HS-5 (cell line): ENCODE measurements around the gene KPNB1.

Source experiments
- DNase-seq: peaks from one replicate; pipeline ENCODE4 v3.0.0-alpha.2; 2012; ENCODE audit warnings: low read depth

Gene KPNB1

DNA sequence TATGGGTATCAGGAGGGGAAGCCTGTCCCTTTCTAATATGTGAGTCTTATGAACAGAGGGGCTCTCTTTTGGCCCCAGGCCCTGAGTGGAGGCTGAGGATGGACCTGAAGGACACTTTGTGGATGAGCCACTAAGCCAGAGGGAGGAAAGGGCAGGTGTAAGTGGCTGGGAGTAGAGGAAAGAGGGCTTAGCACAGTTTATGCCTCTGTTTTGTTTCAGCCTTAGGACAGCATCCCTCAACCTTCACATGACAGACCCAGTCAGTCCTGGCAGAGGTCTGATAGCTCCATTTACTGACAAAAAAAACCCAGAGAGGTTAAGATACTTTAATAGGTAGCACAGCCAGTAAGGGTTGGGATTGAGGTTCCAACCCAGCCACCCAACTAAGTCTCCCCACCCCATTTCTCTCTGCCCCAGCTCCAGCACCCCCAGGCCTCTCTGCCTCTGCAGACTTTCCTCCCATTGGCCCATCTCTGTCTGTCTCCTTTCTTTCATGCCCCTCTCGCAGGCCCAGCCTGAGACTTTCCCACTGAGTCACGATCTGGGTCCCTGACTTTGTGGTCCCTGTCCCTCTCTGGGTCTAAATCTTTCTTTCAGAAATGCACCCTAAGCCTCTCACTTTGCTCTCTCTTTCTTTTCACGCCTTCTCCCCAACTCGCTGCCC lies 78.6 kb downstream of the KPNB1 start:
- no peak for DNase-seq

DNA sequence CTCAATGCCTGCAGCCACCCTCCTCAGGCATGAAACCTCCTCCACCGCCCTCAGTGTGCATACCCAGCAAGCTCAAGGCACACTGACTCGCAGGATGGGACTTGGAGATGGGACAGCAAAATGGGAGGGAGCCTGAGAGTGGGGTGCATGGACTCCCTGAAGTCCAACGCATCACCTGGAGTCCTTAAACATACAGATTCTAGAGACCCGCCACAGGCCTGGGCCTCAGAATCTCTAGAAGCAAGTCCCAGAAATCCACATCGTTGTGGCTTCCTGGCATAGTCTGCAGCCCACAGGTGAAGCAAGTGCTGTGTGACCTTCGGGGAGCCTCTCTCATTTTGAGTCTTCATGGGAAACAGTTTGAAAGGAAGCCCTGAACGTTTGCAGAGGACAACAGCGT lies 79.8 kb downstream of the KPNB1 start:
- DNase-seq = no peak

DNA sequence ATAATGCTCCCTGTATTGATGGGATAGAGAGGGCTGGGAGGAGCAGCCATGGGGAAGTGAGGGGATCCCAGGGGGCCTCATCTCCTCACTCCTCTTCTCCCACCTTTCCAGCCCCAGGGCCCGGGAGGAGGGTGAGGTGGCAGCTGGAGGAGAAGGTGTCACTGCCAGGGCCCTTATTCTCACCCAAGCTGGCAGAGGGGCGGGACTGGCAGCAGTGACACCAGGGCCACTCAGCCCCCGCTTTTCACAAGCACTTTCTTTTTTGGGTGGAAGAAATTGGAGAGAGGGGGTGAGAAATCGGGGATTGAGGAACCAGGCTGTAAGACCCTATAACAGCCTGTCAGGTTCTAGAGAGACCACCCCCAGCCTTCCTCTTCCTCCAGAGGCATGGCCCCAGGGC lies 81.0 kb downstream of the KPNB1 start:
- DNase-seq = no peak

DNA sequence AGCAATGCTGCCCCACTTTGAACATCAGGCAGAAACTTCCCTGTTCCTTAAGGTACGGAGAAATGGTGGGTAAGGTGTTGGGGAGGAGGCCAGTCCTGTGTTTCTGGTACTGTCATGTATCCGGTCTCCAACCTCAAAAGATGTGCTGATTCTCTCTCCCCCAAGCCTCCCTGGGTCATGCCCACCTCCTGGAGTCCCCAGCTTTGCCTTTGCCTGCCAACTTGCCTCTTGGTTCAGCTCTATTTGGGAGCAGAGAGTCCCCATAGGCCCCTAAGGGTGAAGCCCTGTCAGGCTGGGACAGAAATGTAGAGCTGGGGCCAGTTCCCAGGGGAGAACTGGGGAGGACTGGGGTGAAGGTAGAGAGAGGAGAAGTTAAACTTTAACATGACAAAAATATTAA lies 81.7 kb downstream of the KPNB1 start:
- no peak for DNase-seq

DNA sequence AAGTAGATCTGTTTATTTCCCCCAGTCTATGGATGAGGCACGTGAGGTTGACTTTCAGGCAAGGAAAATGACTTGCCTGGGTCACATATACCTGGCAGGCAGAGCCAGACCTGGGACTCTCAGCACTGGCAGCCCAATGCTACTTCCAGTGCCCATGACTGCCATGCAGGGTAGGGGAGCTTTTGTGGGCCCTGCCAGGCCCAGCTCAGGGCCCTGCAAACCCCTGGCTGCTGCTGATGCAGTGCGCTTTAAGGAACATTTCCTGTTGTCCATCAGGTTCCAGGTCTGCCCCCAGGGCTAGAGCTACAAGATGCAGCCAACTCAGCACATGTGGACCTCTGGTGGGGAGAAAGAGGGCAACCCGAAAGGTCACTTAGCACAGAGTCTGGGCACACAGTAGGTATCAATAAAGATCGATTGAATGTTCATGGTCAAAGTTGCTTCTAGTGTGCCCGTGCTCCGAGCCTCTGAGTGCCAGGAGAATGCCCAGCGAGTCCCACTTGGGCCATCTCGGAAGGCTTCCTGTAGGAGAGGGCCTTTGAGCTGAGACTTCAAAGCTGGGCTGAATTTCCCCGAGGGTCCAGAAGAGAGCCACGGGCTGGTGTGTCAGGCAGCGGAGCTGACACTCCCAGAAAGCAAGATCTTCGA lies 82.8 kb downstream of the KPNB1 start:
- no peak for DNase-seq

DNA sequence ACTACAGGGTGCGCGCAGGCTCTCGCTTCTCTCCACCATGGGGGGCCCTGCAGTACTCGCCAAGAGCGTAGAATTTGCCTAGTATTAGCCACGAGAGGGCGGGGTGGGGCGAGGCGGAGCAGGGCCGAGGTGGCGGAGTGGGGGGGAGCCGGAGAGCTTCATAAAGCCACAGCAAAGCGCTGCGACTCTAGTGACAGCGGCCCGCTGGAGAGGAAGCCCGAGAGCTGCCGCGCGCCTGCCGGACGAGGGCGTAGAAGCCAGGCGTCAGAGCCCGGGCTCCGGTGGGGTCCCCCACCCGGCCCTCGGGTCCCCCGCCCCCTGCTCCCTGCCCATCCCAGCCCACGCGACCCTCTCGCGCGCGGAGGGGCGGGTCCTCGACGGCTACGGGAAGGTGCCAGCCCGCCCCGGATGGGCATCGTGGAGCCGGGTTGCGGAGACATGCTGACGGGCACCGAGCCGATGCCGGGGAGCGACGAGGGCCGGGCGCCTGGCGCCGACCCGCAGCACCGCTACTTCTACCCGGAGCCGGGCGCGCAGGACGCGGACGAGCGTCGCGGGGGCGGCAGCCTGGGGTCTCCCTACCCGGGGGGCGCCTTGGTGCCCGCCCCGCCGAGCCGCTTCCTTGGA lies 83.4 kb downstream of the KPNB1 start, which contains the start of gene TBX21:
Gene TBX21, plus strand, starts transcription at position 190 of the 627 bp plus-strand sequence. Its CDS starts 219 bp downstream, at position 409.
- no peak for DNase-seq

DNA sequence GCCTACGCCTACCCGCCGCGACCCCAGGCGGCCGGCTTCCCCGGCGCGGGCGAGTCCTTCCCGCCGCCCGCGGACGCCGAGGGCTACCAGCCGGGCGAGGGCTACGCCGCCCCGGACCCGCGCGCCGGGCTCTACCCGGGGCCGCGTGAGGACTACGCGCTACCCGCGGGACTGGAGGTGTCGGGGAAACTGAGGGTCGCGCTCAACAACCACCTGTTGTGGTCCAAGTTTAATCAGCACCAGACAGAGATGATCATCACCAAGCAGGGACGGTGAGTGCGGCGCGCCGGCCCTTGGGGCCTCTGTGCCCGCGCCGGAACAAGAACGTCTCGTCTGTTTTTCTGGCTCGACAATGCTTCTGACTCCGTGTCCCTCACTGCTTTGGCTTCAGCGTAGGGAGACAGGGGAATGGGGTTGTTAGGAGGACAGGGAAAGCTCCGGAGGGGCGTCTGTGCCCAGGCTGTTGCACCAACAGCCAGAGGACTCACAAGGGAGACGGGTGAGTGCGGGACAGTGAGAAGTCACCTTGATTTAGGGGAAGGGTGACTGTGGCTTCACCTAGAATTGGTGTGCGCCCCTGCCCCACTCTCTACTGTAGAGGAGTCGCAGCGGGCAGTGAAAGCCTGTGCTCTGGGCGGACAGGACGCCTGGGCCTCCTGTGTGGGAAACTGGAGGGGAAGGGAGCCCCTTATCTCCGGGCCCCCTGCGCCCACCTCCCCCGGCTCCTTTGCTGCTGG lies 84.1 kb downstream of the KPNB1 start:
- DNase-seq = no peak

DNA sequence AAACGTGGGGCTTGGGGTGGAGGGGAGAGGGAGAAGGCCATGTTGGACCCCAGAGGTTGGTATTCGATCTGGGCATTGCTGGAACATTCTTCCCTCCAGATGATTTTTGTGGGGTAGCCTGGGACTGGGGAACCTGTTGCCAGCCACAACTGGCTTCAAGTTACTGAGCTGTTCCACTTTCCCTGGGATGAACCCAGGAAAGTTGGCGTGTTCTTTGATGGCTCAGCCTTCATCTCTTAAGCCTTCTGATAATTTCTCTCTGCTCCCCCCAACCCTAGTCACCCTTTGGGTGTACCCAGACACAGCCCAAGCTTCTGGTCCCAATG lies 85.4 kb downstream of the KPNB1 start:
- no peak for DNase-seq
